ENCODE measurements around the gene TRMO. TPM values are rescaled to one million over a fixed set of nuclear protein-coding genes. Genes with fewer than 3 reads are reported as not detected.
A peak's percentile ranks its signal among the peaks of the same experiment; 100 is the strongest.

The TRMO gene
- total RNA-seq, 1 donor from 2014 or later, result 31.3 TPM

DNA sequence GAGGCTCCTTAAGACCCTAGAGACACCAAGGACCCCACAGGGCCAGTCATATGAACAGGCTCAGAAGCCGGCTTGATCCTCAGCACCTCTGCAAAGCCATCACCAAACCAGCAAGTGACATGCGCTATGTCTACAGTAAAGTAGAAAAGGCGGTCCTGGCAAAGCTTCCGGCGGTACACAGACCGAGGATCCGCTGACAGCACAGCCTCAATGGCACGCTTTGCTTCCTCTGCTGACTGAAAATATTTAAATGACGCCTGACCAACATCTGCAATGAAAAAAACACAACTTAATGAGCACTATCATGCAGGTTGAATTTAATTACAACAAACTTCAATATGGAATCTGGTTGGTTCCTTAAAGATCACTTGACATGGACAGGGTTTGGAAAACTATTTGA lies 17.6 kb downstream of the TRMO start:
- no peak for DNase-seq (ENCODE audit: low read depth)

DNA sequence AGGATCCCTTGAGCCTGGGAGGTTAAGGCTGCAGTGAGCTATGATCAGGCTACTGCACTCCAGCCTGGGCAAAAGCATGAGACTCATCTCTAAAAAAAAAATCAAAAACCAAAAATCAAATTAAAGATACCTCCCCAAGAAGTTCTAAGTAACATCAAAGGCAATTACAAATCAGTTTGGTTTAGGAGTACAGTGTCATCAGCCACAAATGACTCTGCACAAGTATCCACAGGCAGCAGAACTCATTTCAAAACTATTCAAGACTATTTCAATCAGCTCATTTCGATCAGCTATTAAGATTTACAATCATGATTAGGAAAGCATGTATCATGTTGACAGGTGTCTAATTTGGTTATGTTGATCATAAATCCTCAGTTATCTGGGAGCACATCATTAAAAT lies 19.1 kb downstream of the TRMO start:
- no peak for DNase-seq (ENCODE audit: low read depth)

DNA sequence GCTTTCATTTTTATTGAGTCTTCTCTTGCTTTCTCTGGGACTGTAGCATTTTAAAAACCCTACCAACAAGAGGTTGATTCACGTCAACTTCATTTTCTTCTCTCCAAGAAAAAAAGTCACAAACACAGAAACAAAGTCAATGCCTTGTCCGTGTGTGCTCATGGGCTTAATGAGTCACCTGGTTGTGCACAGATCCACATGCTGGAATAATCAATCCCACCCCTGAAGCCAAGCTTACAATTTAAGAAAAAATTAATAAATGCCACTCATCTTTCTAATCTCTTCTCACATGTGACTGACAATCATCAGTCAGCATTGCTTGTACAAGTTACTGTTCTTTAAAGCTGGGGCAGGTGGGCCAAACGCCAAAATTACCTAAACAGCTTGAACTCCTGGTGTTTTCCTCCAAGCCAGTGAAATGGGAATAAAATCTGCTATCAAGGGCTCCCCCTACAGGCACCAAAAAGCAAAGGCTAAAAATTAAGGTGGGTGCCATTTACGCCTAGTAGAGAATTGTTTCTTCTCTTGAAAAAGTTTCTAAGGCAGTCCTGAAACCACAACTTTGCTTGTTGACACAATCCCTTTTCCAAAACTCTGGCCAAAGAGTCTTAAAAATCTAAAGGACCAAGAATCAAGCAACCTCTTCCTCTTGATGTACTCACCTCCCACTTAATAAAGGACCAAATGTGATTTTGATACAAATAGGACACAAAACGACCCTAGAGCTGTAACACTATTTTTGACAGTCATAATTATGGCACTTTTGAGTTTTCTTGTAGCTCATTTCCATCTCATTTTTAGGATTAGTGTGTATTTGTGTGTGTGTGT lies 21.3 kb downstream of the TRMO start:
- peak; percentile 59 for DNase-seq (ENCODE audit: low read depth)

GRCh38 chr9:97900103-97900737 lies 22.1 kb downstream of the TRMO start:
- DNase-seq (ENCODE audit: low read depth), result peak; percentile 24

DNA sequence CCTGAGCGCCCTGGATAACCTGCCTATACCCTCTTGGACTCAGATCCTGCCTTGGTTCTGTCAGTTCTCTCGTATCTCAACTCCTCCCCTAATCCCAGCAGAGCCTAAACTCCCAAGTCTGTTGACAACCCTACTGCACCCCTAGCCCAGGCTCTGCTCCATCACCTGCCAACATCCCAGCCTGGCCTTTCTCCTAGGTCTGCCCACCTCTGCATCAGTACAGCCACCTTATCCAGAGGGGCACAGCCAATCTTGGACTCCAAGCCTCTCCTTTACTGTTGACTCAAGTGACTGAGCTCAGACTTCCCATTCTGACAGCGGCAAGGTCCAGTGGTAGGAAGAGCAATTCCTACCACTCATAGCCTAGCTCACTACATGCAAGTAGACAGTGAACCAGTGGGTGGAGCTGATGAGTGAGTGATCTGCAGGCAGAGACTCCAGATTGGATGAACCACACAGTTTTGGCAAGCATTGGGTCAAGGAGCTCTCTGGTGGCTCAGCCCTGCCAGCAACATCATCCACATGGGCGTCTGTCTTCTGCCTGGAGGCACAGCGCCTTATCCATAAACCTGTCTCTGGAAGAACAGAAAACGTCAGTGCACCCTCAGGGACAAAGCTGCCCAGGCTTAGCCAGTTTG lies 26.5 kb downstream of the TRMO start:
- DNase-seq (ENCODE audit: low read depth), result no peak

DNA sequence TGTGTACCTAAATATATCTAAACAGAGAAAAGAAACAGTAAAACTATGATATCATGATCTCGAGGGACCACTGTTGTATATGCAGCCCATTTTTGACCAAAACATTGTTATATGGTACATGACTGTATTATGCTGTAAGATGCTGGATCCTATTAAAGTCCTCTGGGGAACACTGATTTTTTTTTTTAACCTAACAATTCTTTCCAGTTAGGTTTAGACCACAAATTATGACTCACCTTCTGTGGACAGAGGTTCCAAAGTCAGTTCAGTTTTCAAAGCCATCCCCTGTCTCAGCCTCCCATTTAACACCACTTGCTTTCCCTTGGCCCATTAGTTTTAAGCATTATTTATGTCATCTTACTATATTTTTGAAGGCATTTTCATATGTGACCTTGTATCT lies 27.1 kb downstream of the TRMO start:
- peak; percentile 41 for DNase-seq (ENCODE audit: low read depth)

- no peak for DNase-seq (ENCODE audit: low read depth)
Observed at GRCh38 chr9:97892421-97892820, 29.9 kb downstream of the TRMO start.

DNA sequence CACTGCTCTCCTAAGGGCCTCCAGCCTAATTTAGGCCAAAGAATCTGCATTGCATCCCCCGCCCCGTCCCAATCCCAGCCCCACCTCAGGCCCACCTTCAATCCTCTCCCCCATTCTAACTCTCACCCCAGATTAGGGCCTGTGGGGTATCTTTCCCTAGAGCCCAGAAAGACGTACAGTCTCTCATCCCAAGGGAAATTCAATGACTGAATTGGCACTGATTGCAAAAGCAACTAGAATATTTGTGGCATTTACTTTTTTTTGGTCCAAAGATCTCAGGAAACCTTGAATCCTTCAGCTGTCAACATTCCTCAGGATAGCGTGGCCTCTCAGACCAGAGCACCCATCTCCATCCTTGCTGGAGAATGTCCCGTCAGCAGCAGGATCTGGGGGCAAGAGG lies 30.6 kb downstream of the TRMO start:
- DNase-seq (ENCODE audit: low read depth), result no peak

DNA sequence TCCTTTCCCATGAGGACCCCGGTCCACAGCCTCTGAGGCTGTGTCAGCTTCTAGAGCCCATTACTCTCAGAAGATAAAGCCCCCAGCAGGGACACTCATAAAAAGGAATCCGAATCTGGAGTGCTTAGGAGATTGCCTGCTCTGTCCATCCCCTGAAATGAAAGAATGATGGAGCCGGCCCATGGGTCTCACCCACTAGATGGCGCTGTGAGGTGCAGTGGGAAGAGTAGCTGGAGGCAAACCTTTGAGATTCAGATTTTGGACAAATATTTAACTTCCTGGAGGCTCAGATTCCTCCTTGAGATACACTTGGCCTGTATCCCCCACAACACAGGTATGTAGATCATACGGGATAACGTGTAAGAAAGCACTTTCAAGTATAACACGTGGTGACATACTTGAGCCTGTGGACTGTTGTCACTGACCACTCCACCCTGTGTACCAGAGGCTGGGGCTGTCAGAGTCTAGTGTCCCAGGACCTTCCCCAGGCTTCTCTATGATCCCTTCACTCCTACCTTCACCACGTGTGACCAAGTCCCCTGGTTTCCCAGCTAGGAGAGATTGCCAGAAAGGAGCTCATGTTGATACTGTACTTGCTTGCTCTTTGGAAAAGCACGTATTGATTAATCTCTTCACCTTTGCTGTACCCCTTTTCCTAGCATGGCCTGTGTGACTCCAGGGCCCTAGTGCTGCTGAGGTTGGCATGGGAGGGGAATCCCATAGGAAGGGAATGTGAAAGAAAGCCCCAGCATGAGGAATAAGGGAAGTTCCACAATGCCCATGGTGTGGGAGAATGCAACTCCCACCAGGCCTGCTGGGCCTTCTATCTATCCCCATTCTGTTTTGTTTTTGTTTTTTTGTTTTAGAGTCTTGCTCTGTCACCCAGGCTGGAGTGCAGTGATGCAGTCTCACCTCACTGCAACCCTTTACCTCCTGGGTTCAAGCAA lies 32.1 kb downstream of the TRMO start:
- DNase-seq (ENCODE audit: low read depth), result no peak

- DNase-seq (ENCODE audit: low read depth), result peak; percentile 65
Observed at GRCh38 chr9:97880336-97880735, 42.0 kb downstream of the TRMO start.

DNA sequence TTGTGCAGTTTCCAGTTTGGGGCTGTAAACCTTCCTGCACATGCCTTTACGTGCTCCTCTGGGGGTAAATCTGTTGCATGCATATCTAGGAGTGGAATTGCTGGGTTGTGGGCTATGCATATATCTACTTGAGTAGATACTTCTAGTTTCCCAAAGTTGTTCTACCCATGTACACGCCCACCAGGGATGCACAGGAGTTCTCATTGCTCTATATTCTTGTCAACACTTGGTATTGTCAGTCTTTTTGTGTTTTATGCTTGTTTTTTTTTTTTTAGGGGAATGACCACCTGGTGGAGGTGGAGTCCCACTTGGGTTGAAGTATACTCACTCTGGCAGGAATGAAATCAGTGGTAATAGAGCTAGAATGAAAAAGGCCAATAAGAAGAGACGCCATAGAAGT lies 46.2 kb downstream of the TRMO start:
- no peak for DNase-seq (ENCODE audit: low read depth)

- DNase-seq (ENCODE audit: low read depth), result no peak
Observed at GRCh38 chr9:97875111-97875510, 47.2 kb downstream of the TRMO start.

GRCh38 chr9:97874624-97875023 lies 47.7 kb downstream of the TRMO start:
- peak; percentile 61 for DNase-seq (ENCODE audit: low read depth)

- peak; percentile 88 for DNase-seq (ENCODE audit: low read depth)
Observed at GRCh38 chr9:97873882-97874281, 48.4 kb downstream of the TRMO start.

DNA sequence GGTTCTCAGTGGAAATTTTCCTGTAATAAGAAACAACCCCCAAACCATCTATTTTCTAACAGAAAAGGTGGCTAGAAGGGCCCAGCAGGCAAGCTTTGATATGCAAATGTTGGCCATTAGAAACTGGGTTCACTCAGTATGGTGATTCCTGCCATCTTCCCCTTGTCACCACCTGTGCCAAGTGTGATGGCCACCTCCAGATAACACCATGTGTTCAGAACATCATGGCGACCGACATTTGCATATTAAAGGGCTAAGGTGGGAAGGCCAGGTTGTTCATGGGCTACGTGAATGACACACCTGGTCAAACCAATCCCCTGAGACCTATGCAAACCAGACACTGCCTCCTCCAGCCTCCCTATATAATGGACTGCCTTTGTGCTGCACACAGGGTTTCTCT lies 48.9 kb downstream of the TRMO start:
- no peak for DNase-seq (ENCODE audit: low read depth)

DNA sequence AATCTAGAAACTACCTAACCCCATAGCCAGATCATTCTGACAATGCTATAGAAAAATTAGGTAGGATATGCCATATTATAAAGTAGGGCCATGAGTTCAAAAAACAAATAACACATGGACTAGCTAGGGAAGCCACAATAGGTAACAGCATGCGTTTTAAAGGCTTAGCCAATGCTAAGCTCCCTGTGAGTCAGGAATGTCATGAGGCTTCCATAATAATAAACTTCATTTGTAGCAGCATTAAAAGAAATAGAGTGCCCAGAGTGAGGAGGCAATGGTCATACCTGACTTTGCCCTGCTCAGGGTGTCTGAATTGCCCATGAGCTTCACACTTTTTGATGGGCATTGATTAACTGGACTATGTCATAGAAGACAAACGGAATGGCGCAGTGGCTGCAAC lies 53.4 kb downstream of the TRMO start:
- DNase-seq (ENCODE audit: low read depth), result no peak

DNA sequence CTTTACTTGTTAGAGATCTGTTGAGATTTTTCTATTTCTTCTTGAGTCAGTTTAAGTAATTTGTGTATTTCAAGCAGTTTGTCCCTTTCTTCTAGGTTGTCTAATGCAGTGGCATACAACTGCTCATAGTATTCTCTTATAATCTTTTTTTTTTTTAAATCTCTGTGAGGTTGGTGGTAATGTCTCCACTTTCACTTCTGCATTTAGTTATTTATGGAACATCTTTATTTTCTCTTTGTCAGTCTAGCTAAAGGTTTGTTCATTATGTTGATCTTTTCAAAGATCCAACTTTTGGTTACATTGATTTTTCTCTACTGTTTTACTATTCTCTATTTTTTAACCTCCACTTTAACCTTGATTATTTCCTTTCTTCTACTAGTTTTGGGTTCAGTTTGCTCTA lies 55.5 kb downstream of the TRMO start:
- no peak for DNase-seq (ENCODE audit: low read depth)

GRCh38 chr9:97866300-97866699 lies 56.0 kb downstream of the TRMO start:
- no peak for DNase-seq (ENCODE audit: low read depth)

- no peak for DNase-seq (ENCODE audit: low read depth)
Observed at GRCh38 chr9:97864396-97864795, 57.9 kb downstream of the TRMO start.

DNA sequence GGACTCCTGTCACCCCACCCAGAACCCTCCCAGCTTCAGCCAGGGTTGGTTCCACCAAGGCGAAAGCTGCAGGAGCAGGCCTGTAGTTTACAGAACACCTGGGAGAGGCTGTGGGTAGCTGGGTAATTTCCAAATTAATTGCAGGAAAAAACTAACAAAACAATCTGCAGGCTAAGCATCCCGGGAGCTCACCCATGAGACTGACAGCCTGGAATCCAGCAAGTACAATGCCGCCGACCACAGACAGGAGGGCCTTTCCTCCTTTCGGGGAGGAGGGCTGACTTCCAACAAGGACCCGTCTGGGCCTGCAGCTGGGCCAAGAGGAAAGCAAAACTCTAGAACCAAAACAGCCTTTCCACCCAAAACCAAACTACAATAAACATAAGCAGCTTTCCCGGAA lies 59.0 kb downstream of the TRMO start:
- DNase-seq (ENCODE audit: low read depth), result no peak

- DNase-seq (ENCODE audit: low read depth), result no peak
Observed at GRCh38 chr9:97861148-97861475, 61.2 kb downstream of the TRMO start.
